GM18511 (cell line): Measurements from ENCODE around the gene CNOT1.
"Not testable (repeated sequence)": the region's sequence is repeated elsewhere in the genome, so short reads cannot be mapped to it uniquely, and the experiment has no call there.

Source experiments
- ATAC-seq: cut with Tn5 transposase; IDR thresholded peaks from one replicate; pipeline ENCODE4 v1.9.1; 2021; ENCODE audit warnings: mild to moderate bottlenecking, moderate library complexity; ENCODE audit not compliant: unreplicated experiment

Gene CNOT1

GRCh38 chr16:58638148-58639036 lies 8.8 kb upstream of the CNOT1 start:
- ATAC-seq, result no peak

GRCh38 chr16:58637021-58637420 lies 7.4 kb upstream of the CNOT1 start:
- ATAC-seq, result not testable (repeated sequence)

- no peak for ATAC-seq
These were observed 6.8 kb upstream of the CNOT1 start for GRCh38 chr16:58636466-58636865.

GRCh38 chr16:58635502-58635901 lies 5.9 kb upstream of the CNOT1 start:
- ATAC-seq, result no peak

GRCh38 chr16:58634265-58634802 lies 4.7 kb upstream of the CNOT1 start:
- ATAC-seq, result no peak

GRCh38 chr16:58628845-58629732 lies 537 bp downstream of the CNOT1 start:
- peak; percentile 3 for ATAC-seq

GRCh38 chr16:58624209-58624608 lies 5.4 kb downstream of the CNOT1 start:
- no peak for ATAC-seq

- no peak for ATAC-seq
These were observed 9.2 kb downstream of the CNOT1 start for GRCh38 chr16:58620396-58620795.

GRCh38 chr16:58615280-58615679 lies 14.3 kb downstream of the CNOT1 start:
- no peak for ATAC-seq

- no peak for ATAC-seq
These were observed 14.8 kb downstream of the CNOT1 start for GRCh38 chr16:58614860-58615259.

GRCh38 chr16:58614212-58614611 lies 15.4 kb downstream of the CNOT1 start:
- no peak for ATAC-seq

GRCh38 chr16:58612965-58613364 lies 16.7 kb downstream of the CNOT1 start:
- ATAC-seq, result not testable (repeated sequence)

GRCh38 chr16:58608601-58609136 lies 21.0 kb downstream of the CNOT1 start:
- ATAC-seq, result no peak

GRCh38 chr16:58605562-58605961 lies 24.1 kb downstream of the CNOT1 start:
- no peak for ATAC-seq

GRCh38 chr16:58591083-58591482 lies 38.5 kb downstream of the CNOT1 start:
- ATAC-seq, result no peak

GRCh38 chr16:58589326-58589905 lies 40.2 kb downstream of the CNOT1 start:
- ATAC-seq, result no peak

- no peak for ATAC-seq
These were observed 41.2 kb downstream of the CNOT1 start for GRCh38 chr16:58588406-58588805.

- no peak for ATAC-seq
These were observed 43.1 kb downstream of the CNOT1 start for GRCh38 chr16:58586340-58587030.

- no peak for ATAC-seq
These were observed 44.7 kb downstream of the CNOT1 start for GRCh38 chr16:58584831-58585505.
